GM12878 (cell line): ENCODE results near the gene CDK16. TPM values are rescaled to one million over a fixed set of nuclear protein-coding genes. Genes with fewer than 3 reads are reported as not detected.

ENCODE experiments used
- CBFB ChIP-seq: IDR thresholded peaks from 2 replicates; pipeline ENCODE4 v1.6.1; 2016; ENCODE audit warnings: antibody characterized with exemption, low read depth
- CREB1 ChIP-seq: IDR thresholded peaks from 2 replicates; pipeline ENCODE4 v1.6.1; 2012; ENCODE audit warnings: low read depth, mild to moderate bottlenecking, inconsistent platforms
- CREM ChIP-seq: IDR thresholded peaks from 2 replicates; pipeline ENCODE4 v1.6.1; 2014; ENCODE audit warnings: antibody characterized with exemption, low read depth
- DPF2 ChIP-seq: fragments of 450-650 bp; IDR thresholded peaks from 2 replicates; pipeline ENCODE4 v1.6.1; 2017; ENCODE audit warnings: mild to moderate bottlenecking
- EP300 ChIP-seq, 2 experiments: fragments of 150-350 bp in 1 of 2; IDR thresholded peaks; 2 replicates each; pipeline ENCODE4 v1.6.1; 2011 to 2012; ENCODE audit warnings: low read depth in 2 of 2, low read length in 2 of 2, borderline replicate concordance in 1 of 2, improper control_type of control experiment in 1 of 2, inconsistent platforms in 1 of 2; ENCODE audit not compliant: control insufficient read depth in 1 of 2
- FOXK2 ChIP-seq: fragments of 450-650 bp; IDR thresholded peaks from 2 replicates; pipeline ENCODE4 v1.6.1; 2017; ENCODE audit warnings: mild to moderate bottlenecking, moderate library complexity
- GABPA ChIP-seq: IDR thresholded peaks from 2 replicates; pipeline ENCODE4 v1.6.1; 2014; ENCODE audit warnings: antibody characterized with exemption, low read depth, mild to moderate bottlenecking, inconsistent platforms
- HCFC1 ChIP-seq: fragments of 150-350 bp; IDR thresholded peaks from 2 replicates; pipeline ENCODE4 v1.6.1; 2014; ENCODE audit warnings: low read length
- IKZF1 ChIP-seq: fragments of 450-650 bp; conservative IDR thresholded peaks from 2 replicates; pipeline ENCODE4 v1.6.1; 2017; ENCODE audit warnings: antibody characterized with exemption, mild to moderate bottlenecking
- IKZF2 ChIP-seq, 2 experiments: fragments of 450-650 bp; IDR thresholded peaks; 2 replicates each; pipeline ENCODE4 v1.6.1; 2017; ENCODE audit warnings: mild to moderate bottlenecking in 2 of 2, moderate library complexity in 2 of 2
- IRF4 ChIP-seq: IDR thresholded peaks from 2 replicates; pipeline ENCODE4 v1.6.1; 2011; ENCODE audit warnings: low read depth, low read length
- KLF5 ChIP-seq: fragments of 450-650 bp; IDR thresholded peaks from 2 replicates; pipeline ENCODE4 v1.6.1; 2014; ENCODE audit warnings: mild to moderate bottlenecking; ENCODE audit not compliant: partially characterized antibody
- MTA2 ChIP-seq: fragments of 450-650 bp; IDR thresholded peaks from 2 replicates; pipeline ENCODE4 v1.6.1; 2016; ENCODE audit warnings: low read depth, mild to moderate bottlenecking, moderate library complexity
- NFYB ChIP-seq: IDR thresholded peaks from 2 replicates; pipeline ENCODE4 v1.6.1; 2011; ENCODE audit warnings: low read depth, mild to moderate bottlenecking, low read length, improper control_type of control experiment, moderate library complexity; ENCODE audit not compliant: insufficient read depth
- NR2C2 ChIP-seq: IDR thresholded peaks from 2 replicates; pipeline ENCODE4 v1.6.1; 2011; ENCODE audit warnings: borderline replicate concordance, low read depth; ENCODE audit not compliant: control insufficient read depth, insufficient read length
- NRF1 ChIP-seq: conservative IDR thresholded peaks from 2 replicates; pipeline ENCODE4 v1.6.1; 2011; ENCODE audit warnings: mild to moderate bottlenecking, low read depth, low read length, improper control_type of control experiment
- PAX5 ChIP-seq: IDR thresholded peaks from 2 replicates; pipeline ENCODE4 v1.6.1; 2011; ENCODE audit warnings: low read depth, low read length, borderline replicate concordance
- POU2F2 ChIP-seq: IDR thresholded peaks from 3 replicates; pipeline ENCODE4 v1.6.1; 2011; ENCODE audit warnings: low read depth, mild to moderate bottlenecking, low read length, borderline replicate concordance
- SREBF1 ChIP-seq: IDR thresholded peaks from 2 replicates; pipeline ENCODE4 v1.6.1; 2012; ENCODE audit warnings: mild to moderate bottlenecking, low read length
- polyA plus RNA-seq, 11 experiments: library from polyadenylated mRNA; depleted of rRNA in 4 of 11; unstranded in 6 of 11; stranded (reverse) in 5 of 11; fragments of >200 nt; fragmentation: Nextera tagmentation in 4 of 11; fragmentation: Illumina TruSeq in 1 of 11; extraction: Ambion mirVana in 4 of 11; extraction: Trizol in 1 of 11; gene quantifications; 1 replicate in 1 of 11; 2 replicates in 10 of 11; pipeline versions ENCODE4 v1.2.1 to v1.2.3, GENCODE V29; 2011 to 2016; ENCODE audit warnings: inconsistent platforms in 2 of 11, missing spikeins in 2 of 11, low read depth in 1 of 11
- total RNA-seq, 4 experiments: library from RNA; depleted of rRNA in 3 of 4; stranded (reverse); fragments of >200 nt in 3 of 4; fragmentation: Illumina TruSeq in 1 of 4; extraction: Trizol in 1 of 4; gene quantifications; 2 replicates each; pipeline versions ENCODE4 v1.2.1 to v1.2.3, GENCODE V29; 2013 to 2021
- TF ChIP-seq, protein P1 (sequence below): fragments of 450-650 bp; IDR thresholded peaks from 2 replicates; pipeline ENCODE4 v1.6.1; 2017; ENCODE audit warnings: mild to moderate bottlenecking, moderate library complexity
- TF ChIP-seq, protein P2 (sequence below): fragments of 450-650 bp; IDR thresholded peaks from 2 replicates; pipeline ENCODE4 v1.6.1; 2016; ENCODE audit warnings: mild to moderate bottlenecking, moderate library complexity, borderline replicate concordance
- TF ChIP-seq, protein P3 (sequence below): IDR thresholded peaks from 2 replicates; pipeline ENCODE4 v1.6.1; 2012; ENCODE audit warnings: low read length, inconsistent platforms

The CDK16 gene
- total and polyA plus RNA-seq, 10 of the 15 experiments (the other 5 are each of a cell fraction or from before 2014, with no cell fraction given) = 2.4 to 75.1 (median 48.2) TPM

DNA sequence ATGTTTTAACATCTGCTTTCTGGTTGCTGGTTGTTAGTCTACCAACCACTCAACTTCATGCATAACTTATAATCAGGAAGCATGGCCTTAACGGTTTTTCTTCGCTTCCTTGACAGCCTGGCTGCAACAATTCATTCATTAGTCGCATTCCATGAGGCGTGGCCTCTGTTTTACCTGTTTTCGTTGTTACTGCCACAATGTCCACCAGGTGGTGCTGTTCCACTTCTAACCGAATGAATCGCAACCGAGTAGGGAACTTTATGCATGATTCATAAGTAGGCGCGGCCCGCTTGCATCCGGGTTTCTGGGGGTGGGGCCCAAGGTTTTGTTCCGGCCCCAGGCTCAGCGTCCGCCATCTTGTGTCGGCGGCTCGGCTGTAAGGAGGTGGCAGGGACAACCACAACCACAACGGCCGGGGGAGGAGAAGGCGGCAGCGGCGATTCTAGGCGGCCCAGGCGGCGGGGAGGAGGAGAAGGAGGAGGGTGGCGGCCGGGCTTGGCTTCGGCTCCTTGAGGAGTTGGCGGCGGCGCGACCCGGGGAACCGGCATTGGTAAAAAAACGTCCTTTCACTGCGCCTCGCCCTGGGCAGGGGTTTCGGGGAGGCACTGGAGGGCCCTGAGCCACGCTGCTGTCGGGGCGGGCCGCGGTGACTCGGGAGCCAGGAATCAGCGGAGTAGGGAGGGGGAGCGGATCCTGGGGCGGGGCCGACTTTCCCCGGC is 24.8 kb upstream of the CDK16 start, which contains the start of gene UBA1 (continued):
- peak; percentile 94 for TF ChIP-seq POU2F2
- no peak for TF ChIP-seq MTA2
- TF ChIP-seq IKZF1 = peak; percentile 53
- peak; percentile 19 to 27; a peak in 1 of 4 replicates for TF ChIP-seq IKZF2 (IDR thresholded peaks at IDR 0.05)
- 0 out of 2 replicates have a peak, but pooled peaks have one; percentile 10 for TF ChIP-seq GABPA
- TF ChIP-seq DPF2 = peak; percentile 72
- TF ChIP-seq KLF5 = no peak
- peak; percentile 16; the same call in 1 of the 2 replicates for TF ChIP-seq HCFC1
- no peak for TF ChIP-seq NR2C2
- TF ChIP-seq, protein P1, sequence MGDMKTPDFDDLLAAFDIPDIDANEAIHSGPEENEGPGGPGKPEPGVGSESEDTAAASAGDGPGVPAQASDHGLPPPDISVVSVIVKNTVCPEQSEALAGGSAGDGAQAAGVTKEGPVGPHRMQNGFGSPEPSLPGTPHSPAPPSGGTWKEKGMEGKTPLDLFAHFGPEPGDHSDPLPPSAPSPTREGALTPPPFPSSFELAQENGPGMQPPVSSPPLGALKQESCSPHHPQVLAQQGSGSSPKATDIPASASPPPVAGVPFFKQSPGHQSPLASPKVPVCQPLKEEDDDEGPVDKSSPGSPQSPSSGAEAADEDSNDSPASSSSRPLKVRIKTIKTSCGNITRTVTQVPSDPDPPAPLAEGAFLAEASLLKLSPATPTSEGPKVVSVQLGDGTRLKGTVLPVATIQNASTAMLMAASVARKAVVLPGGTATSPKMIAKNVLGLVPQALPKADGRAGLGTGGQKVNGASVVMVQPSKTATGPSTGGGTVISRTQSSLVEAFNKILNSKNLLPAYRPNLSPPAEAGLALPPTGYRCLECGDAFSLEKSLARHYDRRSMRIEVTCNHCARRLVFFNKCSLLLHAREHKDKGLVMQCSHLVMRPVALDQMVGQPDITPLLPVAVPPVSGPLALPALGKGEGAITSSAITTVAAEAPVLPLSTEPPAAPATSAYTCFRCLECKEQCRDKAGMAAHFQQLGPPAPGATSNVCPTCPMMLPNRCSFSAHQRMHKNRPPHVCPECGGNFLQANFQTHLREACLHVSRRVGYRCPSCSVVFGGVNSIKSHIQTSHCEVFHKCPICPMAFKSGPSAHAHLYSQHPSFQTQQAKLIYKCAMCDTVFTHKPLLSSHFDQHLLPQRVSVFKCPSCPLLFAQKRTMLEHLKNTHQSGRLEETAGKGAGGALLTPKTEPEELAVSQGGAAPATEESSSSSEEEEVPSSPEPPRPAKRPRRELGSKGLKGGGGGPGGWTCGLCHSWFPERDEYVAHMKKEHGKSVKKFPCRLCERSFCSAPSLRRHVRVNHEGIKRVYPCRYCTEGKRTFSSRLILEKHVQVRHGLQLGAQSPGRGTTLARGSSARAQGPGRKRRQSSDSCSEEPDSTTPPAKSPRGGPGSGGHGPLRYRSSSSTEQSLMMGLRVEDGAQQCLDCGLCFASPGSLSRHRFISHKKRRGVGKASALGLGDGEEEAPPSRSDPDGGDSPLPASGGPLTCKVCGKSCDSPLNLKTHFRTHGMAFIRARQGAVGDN = no peak
- TF ChIP-seq SREBF1 = no peak
- peak; percentile 45; the same call in 1 of the 2 replicates for TF ChIP-seq IRF4
- TF ChIP-seq NFYB = no peak
- TF ChIP-seq CBFB = peak; percentile 81; the same call in 1 of the 2 replicates
- TF ChIP-seq, protein P2, sequence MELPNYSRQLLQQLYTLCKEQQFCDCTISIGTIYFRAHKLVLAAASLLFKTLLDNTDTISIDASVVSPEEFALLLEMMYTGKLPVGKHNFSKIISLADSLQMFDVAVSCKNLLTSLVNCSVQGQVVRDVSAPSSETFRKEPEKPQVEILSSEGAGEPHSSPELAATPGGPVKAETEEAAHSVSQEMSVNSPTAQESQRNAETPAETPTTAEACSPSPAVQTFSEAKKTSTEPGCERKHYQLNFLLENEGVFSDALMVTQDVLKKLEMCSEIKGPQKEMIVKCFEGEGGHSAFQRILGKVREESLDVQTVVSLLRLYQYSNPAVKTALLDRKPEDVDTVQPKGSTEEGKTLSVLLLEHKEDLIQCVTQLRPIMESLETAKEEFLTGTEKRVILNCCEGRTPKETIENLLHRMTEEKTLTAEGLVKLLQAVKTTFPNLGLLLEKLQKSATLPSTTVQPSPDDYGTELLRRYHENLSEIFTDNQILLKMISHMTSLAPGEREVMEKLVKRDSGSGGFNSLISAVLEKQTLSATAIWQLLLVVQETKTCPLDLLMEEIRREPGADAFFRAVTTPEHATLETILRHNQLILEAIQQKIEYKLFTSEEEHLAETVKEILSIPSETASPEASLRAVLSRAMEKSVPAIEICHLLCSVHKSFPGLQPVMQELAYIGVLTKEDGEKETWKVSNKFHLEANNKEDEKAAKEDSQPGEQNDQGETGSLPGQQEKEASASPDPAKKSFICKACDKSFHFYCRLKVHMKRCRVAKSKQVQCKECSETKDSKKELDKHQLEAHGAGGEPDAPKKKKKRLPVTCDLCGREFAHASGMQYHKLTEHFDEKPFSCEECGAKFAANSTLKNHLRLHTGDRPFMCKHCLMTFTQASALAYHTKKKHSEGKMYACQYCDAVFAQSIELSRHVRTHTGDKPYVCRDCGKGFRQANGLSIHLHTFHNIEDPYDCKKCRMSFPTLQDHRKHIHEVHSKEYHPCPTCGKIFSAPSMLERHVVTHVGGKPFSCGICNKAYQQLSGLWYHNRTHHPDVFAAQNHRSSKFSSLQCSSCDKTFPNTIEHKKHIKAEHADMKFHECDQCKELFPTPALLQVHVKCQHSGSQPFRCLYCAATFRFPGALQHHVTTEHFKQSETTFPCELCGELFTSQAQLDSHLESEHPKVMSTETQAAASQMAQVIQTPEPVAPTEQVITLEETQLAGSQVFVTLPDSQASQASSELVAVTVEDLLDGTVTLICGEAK = no peak
- TF ChIP-seq EP300 (IDR thresholded peaks at IDR 0.05; ENCODE audit: borderline replicate concordance in 1 of 2, control insufficient read depth in 1 of 2, low read depth in 2 of 2, low read length in 2 of 2) = 0 out of 4 replicates have a peak, but pooled peaks of 1 of the 2 experiments have one; percentile 29
- TF ChIP-seq CREM = peak; percentile 46; the same call in 1 of the 2 replicates
- TF ChIP-seq, protein P3, sequence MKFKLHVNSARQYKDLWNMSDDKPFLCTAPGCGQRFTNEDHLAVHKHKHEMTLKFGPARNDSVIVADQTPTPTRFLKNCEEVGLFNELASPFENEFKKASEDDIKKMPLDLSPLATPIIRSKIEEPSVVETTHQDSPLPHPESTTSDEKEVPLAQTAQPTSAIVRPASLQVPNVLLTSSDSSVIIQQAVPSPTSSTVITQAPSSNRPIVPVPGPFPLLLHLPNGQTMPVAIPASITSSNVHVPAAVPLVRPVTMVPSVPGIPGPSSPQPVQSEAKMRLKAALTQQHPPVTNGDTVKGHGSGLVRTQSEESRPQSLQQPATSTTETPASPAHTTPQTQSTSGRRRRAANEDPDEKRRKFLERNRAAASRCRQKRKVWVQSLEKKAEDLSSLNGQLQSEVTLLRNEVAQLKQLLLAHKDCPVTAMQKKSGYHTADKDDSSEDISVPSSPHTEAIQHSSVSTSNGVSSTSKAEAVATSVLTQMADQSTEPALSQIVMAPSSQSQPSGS = peak; percentile 31; the same call in 1 of the 2 replicates
- no peak for TF ChIP-seq NRF1
- no peak; the same call in 1 of the 2 replicates for TF ChIP-seq PAX5
- peak; percentile 53 for TF ChIP-seq FOXK2
- TF ChIP-seq CREB1 = no peak
